Endothelial cell of umbilical vein (primary cell): ENCODE measurements around the gene PSMC4. TPM values are rescaled to one million over a fixed set of nuclear protein-coding genes. Genes with fewer than 3 reads are reported as not detected.

ENCODE experiments used
- BruUV-seq: library from RNA; stranded (reverse); fragments of 400-500 nt; replicated peaks from 2 replicates; lab custom pipeline; 2021; lab: Mats Ljungman, UMichigan
- CTCF ChIA-PET: fragments of 300-600, 350-600 bp; sonication (Branson Sonifier 250); formaldehyde crosslinking; loops from one replicate; lab custom pipeline; 2021; ENCODE audit warnings: antibody characterized with exemption, inconsistent platforms; lab: Charles Lee
- POLR2A ChIA-PET: fragments of 300-600, 350-600 bp; sonication (Branson Sonifier 250); formaldehyde crosslinking; loops from one replicate; lab custom pipeline; 2021; ENCODE audit warnings: antibody characterized with exemption, inconsistent platforms; lab: Charles Lee
- DNase-seq: peaks from one replicate; pipeline ENCODE4 v3.0.0-alpha.2; 2011; ENCODE audit warnings: low read depth, low spot score
- FAIRE-seq: peaks from 2 replicates; lab custom pipeline; 2011; peaks lifted over from hg19 to GRCh38; lab: Jason Lieb, UNC
- H2AFZ ChIP-seq: 2 replicates; pipeline ENCODE4 v1.6.0; 2012; ENCODE audit warnings: low read depth, low read length, control low read depth, inconsistent platforms
- H3K27ac ChIP-seq: 2 replicates; pipeline ENCODE4 v1.5.1; 2011; ENCODE audit warnings: low read depth, mild to moderate bottlenecking, control low read depth, low read length, moderate library complexity; ENCODE audit not compliant: insufficient read depth
- H3K27me3 ChIP-seq, 2 experiments: 2 replicates each; pipeline versions ENCODE4 v1.6.0 to v1.6.1; 2011; ENCODE audit warnings: low read length in 2 of 2, mixed read lengths in 1 of 2; ENCODE audit not compliant: control insufficient read depth in 2 of 2, insufficient read depth in 2 of 2
- H3K36me3 ChIP-seq, 2 experiments: 2 replicates in 1 of 2; 3 replicates in 1 of 2; pipeline ENCODE4 v1.5.1; 2011; ENCODE audit warnings: low read length in 2 of 2, mild to moderate bottlenecking in 1 of 2, moderate library complexity in 1 of 2; ENCODE audit not compliant: control insufficient read depth in 2 of 2, insufficient read depth in 2 of 2; ENCODE audit errors: extremely low read depth in 1 of 2
- H3K4me1 ChIP-seq: 3 replicates; pipeline ENCODE4 v1.5.1; 2011; ENCODE audit warnings: mild to moderate bottlenecking, low read length; ENCODE audit not compliant: control insufficient read depth, insufficient read depth; ENCODE audit errors: extremely low read depth
- H3K4me2 ChIP-seq: 2 replicates; pipeline ENCODE4 v1.6.1; 2011; ENCODE audit warnings: low read length, control low read depth, mixed read lengths; ENCODE audit not compliant: insufficient read depth
- H3K4me3 ChIP-seq, 3 experiments: fragments of 200-600 bp in 1 of 3; sonication (generic), shearing (Covaris generic) in 1 of 3; replicated peaks in 1 of 3; 2 replicates each; pipeline ENCODE4 v1.5.1; 2011 to 2016; ENCODE audit warnings: control low read depth in 3 of 3, low read length in 3 of 3, mild to moderate bottlenecking in 2 of 3, inconsistent platforms in 1 of 3, low read depth in 1 of 3, moderate library complexity in 1 of 3; ENCODE audit not compliant: insufficient read depth in 1 of 3
- H3K79me2 ChIP-seq: 2 replicates; pipeline ENCODE4 v1.6.0; 2012; ENCODE audit warnings: low read length, inconsistent platforms; ENCODE audit not compliant: control insufficient read depth, insufficient read depth
- H3K9ac ChIP-seq: replicated peaks from 2 replicates; pipeline ENCODE3; 2011; ENCODE audit warnings: low read length, control low read depth; ENCODE audit not compliant: insufficient read depth; ENCODE audit errors: extremely low read depth
- H3K9me1 ChIP-seq: replicated peaks from 3 replicates; pipeline ENCODE4 v1.6.0; 2011; ENCODE audit warnings: mild to moderate bottlenecking, low read length; ENCODE audit not compliant: control insufficient read depth, insufficient read depth; ENCODE audit errors: extremely low read depth
- H3K9me3 ChIP-seq: replicated peaks from 2 replicates; pipeline ENCODE4 v1.5.1; 2012; ENCODE audit warnings: low read length, inconsistent platforms; ENCODE audit not compliant: control insufficient read depth, insufficient read depth
- H4K20me1 ChIP-seq: replicated peaks from 2 replicates; pipeline ENCODE3; 2011; ENCODE audit warnings: mild to moderate bottlenecking, low read length; ENCODE audit not compliant: control insufficient read depth, insufficient read depth; ENCODE audit errors: extremely low read depth
- EZH2 ChIP-seq: IDR thresholded peaks from 2 replicates; pipeline ENCODE4 v1.6.1; 2012; ENCODE audit warnings: borderline replicate concordance, low read depth, mild to moderate bottlenecking, moderate library complexity, low read length, inconsistent platforms; ENCODE audit not compliant: severe bottlenecking
- FOS ChIP-seq: IDR thresholded peaks from 2 replicates; pipeline ENCODE4 v1.6.1; 2011; ENCODE audit warnings: mild to moderate bottlenecking, low read length, moderate library complexity, borderline replicate concordance; ENCODE audit not compliant: insufficient read depth
- GATA2 ChIP-seq: IDR thresholded peaks from 2 replicates; pipeline ENCODE4 v1.7.0; 2011; ENCODE audit warnings: low read depth, mild to moderate bottlenecking, moderate library complexity, mixed read lengths, low read length; ENCODE audit not compliant: insufficient read length, insufficient read depth
- JUN ChIP-seq: IDR thresholded peaks from 2 replicates; pipeline ENCODE4 v1.6.1; 2011; ENCODE audit warnings: borderline replicate concordance, low read depth; ENCODE audit not compliant: insufficient read length, insufficient read depth
- MYC ChIP-seq: IDR thresholded peaks from one replicate; pipeline ENCODE4 v1.6.1; 2011; ENCODE audit warnings: mild to moderate bottlenecking, low read depth, low read length
- POLR2A ChIP-seq: IDR thresholded peaks from 2 replicates; pipeline ENCODE4 v1.6.1; 2012; ENCODE audit warnings: low read depth, mild to moderate bottlenecking, control low read depth, low read length
- POLR2AphosphoS5 ChIP-seq: IDR thresholded peaks from 2 replicates; pipeline ENCODE4 v1.6.1; 2012; ENCODE audit warnings: low read depth, mild to moderate bottlenecking, control low read depth, low read length, moderate library complexity; ENCODE audit not compliant: insufficient read depth
- dilution Hi-C: fragments of 300-500 bp; cut with MboI; formaldehyde crosslinking; loops from one replicate; pipeline ENCODE4 v1.15.0; 2019; ENCODE audit warnings: low sequenced_read_pairs; ENCODE audit not compliant: extremely low pct_ligation_motif_present
- intact Hi-C: fragments of 100-400 bp; cut with micrococcal nuclease; formaldehyde crosslinking; loops from one replicate; pipeline ENCODE4 v1.10.0; 2022
- polyA plus RNA-seq, 4 experiments: library from polyadenylated mRNA; depleted of rRNA in 3 of 4; stranded (reverse) in 3 of 4; unstranded in 1 of 4; fragments of >200 nt; gene quantifications; 2 replicates each; pipeline versions ENCODE4 v1.2.1 to v1.2.3, GENCODE V29; 2011 to 2012; ENCODE audit warnings: missing spikeins in 1 of 4
- total RNA-seq: library from RNA; stranded (reverse); gene quantifications from 2 replicates; pipeline ENCODE4 v1.2.3, GENCODE V29; 2021
- TF ChIP-seq, protein P1 (sequence below): IDR thresholded peaks from 2 replicates; pipeline ENCODE4 v1.6.1; 2011; ENCODE audit not compliant: insufficient read depth, insufficient read length
- TF ChIP-seq, protein P2 (sequence below), 2 donors: IDR thresholded peaks; 1 replicate in 1 of 2; 2 replicates in 1 of 2; pipeline ENCODE4 v1.5.1; 2011; ENCODE audit warnings: low read length in 2 of 2, mild to moderate bottlenecking in 2 of 2, moderate library complexity in 2 of 2, control low read depth in 1 of 2, inconsistent platforms in 1 of 2, low read depth in 1 of 2; ENCODE audit not compliant: insufficient read depth in 1 of 2; ENCODE audit errors: extremely low read depth in 1 of 2

Gene PSMC4
- total and polyA plus RNA-seq, 2 donors (not counting 3 experiments of a cell fraction or from before 2014, with no cell fraction given): 110 to 114 TPM

DNA sequence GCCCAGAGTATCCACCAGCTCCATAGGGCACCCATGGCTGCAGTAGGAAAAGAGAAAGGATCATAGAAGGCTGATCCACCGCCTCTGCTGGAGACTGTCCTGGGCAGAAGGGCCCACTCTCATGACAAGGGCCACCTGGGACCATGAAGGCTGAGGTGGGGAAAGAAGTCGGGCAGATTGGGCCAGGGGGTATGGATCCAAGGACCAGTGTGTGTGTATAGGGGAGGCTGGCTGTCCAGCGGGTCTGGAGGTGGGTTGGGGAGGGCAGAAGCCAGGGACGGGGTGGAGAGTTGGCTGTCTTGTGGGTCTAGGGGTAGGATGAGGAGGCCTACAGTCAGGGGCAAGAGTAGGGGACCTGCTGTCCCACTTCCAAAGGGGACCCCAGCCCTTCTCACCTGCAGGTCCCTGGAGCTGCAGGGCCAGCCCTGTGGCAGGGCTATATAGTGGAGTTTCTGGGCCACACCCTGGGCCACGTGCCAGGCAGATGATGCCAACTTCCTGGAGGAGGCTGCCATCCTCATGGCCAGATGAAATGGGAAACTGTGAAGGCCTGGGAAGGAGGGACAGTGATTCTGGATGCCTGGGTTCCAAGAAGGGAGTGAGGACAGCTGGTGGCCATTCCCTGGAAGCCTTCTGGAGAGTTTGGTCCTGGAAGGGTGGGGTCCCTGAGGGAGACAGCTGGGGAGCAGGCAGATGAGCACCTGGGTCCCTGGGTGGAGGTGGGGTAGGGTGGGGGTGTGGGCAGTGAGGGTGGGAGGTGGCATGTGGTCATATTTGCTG lies 36.2 kb upstream of the PSMC4 start, which contains the start of gene FCGBP:
Gene FCGBP, minus strand, starts transcription at position 51 of the 780 bp plus-strand sequence.
- H3K9me1 ChIP-seq: no peaks in the 10 kb centered on the region
- no peak within 1 kb of the TSS for H2AFZ ChIP-seq
- no peak within 1 kb of the TSS for H3K9ac ChIP-seq
- intact Hi-C loops (no loop called here), dilution Hi-C loops (no loop called here)
- H3K4me2 ChIP-seq: no peak within 1 kb of the TSS
- no peak within 1 kb of the TSS for H3K27ac ChIP-seq
- ChIA-PET CTCF (no interaction called here), POLR2A (no interaction called here)
- DNase-seq: no peak
- H3K4me1 ChIP-seq: no peaks in the 10 kb centered on the region
- TF ChIP-seq, protein P1, sequence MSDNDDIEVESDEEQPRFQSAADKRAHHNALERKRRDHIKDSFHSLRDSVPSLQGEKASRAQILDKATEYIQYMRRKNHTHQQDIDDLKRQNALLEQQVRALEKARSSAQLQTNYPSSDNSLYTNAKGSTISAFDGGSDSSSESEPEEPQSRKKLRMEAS: no peak
- no peak for TF ChIP-seq POLR2A
- TF ChIP-seq MYC: no peak
- TF ChIP-seq POLR2AphosphoS5: no peak
- no peak for TF ChIP-seq FOS
- TF ChIP-seq, protein P2, sequence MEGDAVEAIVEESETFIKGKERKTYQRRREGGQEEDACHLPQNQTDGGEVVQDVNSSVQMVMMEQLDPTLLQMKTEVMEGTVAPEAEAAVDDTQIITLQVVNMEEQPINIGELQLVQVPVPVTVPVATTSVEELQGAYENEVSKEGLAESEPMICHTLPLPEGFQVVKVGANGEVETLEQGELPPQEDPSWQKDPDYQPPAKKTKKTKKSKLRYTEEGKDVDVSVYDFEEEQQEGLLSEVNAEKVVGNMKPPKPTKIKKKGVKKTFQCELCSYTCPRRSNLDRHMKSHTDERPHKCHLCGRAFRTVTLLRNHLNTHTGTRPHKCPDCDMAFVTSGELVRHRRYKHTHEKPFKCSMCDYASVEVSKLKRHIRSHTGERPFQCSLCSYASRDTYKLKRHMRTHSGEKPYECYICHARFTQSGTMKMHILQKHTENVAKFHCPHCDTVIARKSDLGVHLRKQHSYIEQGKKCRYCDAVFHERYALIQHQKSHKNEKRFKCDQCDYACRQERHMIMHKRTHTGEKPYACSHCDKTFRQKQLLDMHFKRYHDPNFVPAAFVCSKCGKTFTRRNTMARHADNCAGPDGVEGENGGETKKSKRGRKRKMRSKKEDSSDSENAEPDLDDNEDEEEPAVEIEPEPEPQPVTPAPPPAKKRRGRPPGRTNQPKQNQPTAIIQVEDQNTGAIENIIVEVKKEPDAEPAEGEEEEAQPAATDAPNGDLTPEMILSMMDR (IDR thresholded peaks at IDR 0.05; ENCODE audit: extremely low read depth in 1 of 2, insufficient read depth in 1 of 2, low read depth in 1 of 2, low read length in 2 of 2): no peak
- TF ChIP-seq GATA2: no peak
- no peak for TF ChIP-seq JUN
- no peak for TF ChIP-seq EZH2
- FAIRE-seq: no peak
- no peaks in the 10 kb centered on the region for H3K36me3 ChIP-seq
- H3K79me2 ChIP-seq: no peaks in the 10 kb centered on the region
- H3K4me3 ChIP-seq: no peak within 1 kb of the TSS
- H3K27me3 ChIP-seq: peaks cover 0 to 3% of the 10 kb centered on the region in 2 experiments
- no peaks in the 10 kb centered on the region for H4K20me1 ChIP-seq
- no TSS peak for BruUV-seq
- no peaks in the 10 kb centered on the region for H3K9me3 ChIP-seq
